GOT3 (cell line): Measurements from ENCODE around the gene NUP153.
"Not testable (repeated sequence)": the region's sequence is repeated elsewhere in the genome, so short reads cannot be mapped to it uniquely, and the experiment has no call there.

ENCODE experiments used
- DNase-seq: peaks from one replicate; lab custom pipeline; 2025; ENCODE audit warnings: mixed read lengths; lab: John Stamatoyannopoulos, UW

Gene NUP153

DNA sequence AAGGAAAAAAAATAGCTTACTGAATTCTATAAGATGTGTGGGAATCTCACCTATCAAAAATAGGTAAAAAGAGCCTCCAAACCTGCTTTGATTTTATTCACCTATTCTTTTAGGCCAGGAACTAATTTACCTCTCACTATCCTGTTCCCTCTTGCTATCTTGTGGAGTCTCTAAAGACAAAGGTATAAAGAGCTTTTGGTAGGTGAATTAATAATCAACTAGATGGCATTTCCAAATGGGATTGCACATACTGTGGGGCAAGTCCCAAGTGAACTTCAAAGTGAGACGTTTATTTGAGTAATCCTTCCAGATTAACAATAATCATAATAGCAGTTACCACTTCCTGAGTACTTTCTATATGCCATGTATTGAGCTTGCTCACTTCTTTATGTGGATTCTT lies 103.8 kb downstream of the NUP153 start:
- no peak for DNase-seq

GRCh38 chr6:17601386-17601703 lies 105.4 kb downstream of the NUP153 start:
- DNase-seq = no peak

DNA sequence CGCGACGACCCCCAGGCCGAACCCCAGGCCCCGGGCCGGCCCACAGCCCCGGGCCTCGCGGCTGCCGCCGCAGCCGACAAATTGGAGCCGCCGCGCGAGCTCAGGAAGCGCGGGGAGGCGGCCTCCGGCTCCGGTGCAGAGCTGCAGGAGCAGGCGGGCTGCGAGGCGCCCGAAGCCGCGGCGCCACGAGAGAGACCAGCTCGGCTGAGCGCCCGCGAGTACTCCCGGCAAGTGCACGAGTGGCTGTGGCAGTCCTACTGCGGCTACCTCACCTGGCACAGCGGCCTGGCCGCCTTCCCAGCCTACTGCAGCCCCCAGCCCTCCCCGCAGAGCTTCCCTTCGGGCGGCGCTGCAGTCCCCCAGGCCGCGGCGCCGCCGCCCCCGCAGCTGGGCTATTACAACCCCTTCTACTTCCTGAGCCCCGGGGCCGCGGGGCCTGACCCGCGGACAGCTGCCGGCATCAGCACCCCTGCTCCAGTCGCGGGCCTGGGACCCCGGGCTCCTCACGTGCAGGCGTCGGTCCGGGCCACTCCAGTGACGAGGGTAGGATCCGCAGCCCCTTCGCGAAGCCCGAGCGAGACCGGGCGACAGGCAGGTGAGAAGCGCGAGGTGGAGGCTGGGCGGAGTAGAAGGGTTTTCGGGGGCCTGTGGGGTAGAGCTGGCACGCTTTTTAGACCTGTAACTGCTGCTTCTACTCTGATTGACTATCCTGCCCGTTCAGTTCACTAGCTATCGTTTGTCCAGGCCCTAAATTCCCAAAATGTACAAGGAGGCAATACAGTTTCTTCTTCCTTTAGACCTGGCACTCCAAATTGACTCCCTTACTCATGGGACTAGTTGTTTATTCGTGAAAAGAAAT lies 106.0 kb downstream of the NUP153 start:
- no peak for DNase-seq

DNA sequence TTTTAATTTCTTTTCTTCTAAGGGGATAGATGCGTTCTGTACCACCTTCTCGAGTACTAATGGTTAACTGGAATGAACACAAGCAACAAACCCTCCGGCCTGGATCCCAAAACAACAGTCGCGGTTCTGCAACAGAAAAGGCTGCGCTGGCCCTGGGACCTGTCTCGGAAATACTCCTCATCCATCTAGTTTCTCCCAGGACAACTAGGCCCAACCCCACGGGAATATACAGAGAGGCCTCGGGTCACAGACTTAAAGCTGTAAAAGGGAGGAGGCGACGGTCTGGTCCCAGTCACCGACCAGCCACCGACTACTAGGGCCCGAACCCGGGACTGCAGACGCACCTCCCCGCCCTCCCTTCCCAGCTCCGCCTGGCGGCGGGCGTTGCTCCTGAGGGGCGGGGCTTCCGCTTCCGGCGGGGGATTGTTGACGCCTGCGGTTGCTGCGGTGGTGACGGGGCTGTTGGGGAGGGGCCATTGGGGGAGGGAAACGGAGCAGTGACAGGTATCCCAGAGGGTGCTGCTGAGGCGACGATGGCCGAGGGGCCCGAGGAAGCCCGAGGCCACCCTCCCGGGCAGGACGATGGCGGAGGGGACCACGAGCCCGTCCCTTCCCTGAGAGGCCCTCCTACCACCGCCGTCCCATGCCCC lies 106.7 kb downstream of the NUP153 start, which contains the start of gene FAM8A1:
Gene FAM8A1, plus strand, starts transcription at position 426 of the 650 bp plus-strand sequence. Its CDS starts 108 bp downstream, at position 534.
- peak; percentile 52 for DNase-seq

DNA sequence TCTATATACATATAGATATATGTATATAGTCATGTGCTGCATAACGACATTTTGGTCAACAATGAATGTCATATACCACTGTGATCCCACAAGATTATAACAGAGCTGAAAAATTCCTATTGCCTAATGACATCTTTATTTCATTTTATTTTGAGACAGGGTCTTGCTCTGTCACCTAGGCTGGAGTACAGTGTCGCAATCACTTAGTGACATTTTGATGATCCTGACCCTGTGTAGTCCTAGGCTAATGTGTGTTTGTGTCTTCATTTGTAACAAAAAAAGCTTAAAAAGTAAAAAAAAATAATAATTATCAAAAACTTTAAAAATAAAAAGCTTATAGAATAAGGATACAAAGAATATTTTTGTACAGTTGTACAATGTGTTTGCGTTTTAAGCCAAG lies 110.6 kb downstream of the NUP153 start:
- no peak for DNase-seq

GRCh38 chr6:17593246-17593645 lies 113.5 kb downstream of the NUP153 start:
- DNase-seq = no peak

- DNase-seq = no peak
These were observed 115.4 kb downstream of the NUP153 start for GRCh38 chr6:17591287-17591686.

DNA sequence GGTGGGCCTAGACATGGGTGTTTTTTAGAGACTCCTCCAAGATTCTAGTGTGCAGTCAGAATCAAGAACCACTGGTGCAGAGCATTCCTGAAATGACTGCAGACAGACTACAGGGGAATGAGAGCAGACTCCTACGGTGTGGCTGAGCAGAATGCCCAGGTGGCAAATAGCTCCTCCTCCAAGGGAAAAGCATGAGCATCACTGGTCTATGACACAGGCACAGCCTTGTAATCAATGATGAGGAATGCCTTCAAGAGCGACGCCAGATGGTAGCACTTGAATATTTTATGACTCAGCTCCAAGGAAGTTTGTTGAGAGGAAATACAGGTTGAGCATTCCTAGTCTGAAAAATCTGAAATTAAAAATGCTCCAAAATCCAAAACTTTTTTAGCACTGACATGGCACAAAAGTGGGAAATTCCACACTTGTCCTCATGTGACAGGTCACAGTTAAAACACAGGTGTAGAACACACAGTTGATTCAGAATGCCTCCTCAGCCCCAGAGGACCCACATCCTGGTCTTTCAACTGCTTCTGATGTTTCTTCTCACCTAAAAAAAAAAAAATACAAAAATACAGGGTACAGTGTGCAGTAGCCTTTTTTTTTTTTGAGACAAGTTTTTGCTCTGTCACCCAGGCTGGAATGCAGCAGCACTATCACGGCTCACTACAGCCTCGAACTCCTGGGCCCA lies 117.2 kb downstream of the NUP153 start:
- no peak for DNase-seq

- no peak for DNase-seq
These were observed 118.7 kb downstream of the NUP153 start for GRCh38 chr6:17588011-17588410.

GRCh38 chr6:17586623-17587022 lies 120.1 kb downstream of the NUP153 start:
- not testable (repeated sequence) for DNase-seq

DNA sequence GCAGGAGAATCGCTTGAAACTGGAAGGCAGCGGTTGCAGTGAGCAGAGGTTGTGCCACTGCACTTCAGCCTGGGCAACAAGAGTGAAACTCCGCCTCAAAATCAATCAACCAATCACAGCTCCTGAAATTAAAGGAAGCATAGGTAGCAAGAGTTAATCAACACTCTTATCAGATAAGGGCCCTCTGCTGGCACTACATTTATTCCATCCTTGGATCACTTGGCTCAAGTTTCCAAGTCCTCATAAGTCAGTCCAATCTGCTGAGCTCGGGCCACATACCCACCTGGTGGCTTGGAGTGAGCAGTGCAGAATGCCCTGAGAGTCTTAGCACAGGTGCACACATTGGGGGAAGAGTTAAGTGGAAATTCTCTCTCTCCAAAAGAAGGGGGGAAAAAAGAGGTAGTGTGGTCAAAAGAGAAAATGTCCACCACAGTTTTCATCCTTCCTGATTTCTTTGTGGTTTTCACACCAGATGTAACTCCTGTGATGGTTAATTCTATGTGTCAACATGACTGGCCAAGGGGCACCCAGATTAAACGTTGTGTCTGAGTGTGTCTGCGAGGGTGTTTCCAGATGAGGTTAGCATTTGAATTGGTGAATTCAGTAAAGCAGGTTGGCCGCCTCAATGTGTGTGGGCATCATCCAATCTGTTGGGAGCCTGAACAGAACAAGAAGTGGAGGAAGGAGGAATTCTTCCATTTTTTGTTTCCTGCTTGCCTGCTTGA lies 120.8 kb downstream of the NUP153 start:
- DNase-seq = no peak

DNA sequence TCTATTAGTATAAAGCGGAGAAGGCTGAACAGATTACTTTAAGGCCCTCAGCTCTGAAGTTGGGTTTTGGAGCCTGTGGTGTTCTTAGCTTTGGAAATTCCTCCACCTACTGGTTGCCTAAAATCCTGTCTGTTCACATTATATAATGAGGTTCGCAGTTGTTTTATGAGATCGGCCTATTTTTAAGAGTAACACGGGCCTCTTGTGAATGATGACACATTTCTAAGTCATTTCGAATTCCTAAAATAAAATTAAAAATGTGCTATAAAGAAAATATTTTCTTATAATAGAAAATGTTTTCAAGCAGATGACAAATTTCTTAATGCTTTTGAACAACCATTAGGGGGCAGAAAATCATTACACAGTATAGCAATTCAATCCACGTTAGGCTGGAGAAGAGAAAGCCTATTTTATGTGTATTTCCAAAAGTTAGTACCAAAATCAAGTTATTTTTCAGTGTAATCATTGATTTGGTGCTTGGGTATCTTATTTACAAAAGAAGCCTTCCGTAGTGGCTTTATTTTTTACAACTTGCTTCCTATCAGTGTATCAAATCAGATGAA lies 122.4 kb downstream of the NUP153 start:
- DNase-seq = no peak

GRCh38 chr6:17583811-17584210 lies 122.9 kb downstream of the NUP153 start:
- DNase-seq = no peak

- not testable (repeated sequence) for DNase-seq
These were observed 125.4 kb downstream of the NUP153 start for GRCh38 chr6:17581282-17581681.

DNA sequence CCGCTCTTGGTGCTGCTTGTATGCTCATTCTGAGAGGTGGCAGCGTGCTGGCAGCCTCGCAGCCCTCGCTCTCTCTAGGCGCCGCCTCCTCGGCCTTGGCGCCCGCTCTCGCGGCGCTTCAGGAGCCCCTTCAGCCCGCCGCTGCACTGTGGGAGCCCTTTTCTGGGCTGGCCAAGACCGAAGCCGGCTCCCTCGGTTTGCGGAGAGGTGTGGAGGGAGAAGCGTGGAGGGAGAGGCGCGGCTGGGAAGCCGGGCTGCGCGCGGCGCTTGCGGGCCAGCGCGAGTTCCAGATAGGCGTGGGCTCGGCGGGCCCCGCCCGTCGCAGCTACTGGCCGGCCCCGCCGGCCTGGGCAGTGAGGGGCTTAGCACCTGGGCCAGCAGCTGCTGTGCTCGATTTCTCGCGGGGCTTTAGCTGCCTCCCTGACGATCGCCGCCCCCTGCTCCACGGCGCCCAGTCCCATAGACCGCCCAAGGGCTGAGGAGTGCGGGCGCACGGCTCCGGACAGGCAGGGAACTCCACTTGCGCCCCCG lies 126.1 kb downstream of the NUP153 start:
- no peak for DNase-seq

GRCh38 chr6:17577059-17577458 lies 129.7 kb downstream of the NUP153 start:
- DNase-seq = no peak

GRCh38 chr6:17574866-17575560 lies 131.7 kb downstream of the NUP153 start:
- no peak for DNase-seq

DNA sequence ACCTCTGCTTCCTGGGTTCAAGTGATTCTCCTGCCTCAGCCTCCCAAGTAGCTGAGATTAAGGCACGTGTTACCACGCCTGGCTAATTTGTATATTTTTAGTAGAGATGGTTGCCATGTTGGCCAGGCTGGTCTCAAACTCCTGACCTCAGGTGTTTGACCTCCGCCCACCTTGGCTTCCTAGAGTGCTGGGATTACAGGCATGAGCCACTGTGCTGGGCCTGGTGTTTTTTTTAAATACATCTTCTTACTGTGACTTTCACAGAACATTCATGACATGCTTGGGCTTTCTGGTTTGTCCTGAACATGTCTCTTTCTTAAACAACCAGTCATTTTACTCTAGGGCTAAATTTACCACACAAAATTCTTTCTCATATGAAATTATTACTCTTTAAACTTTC lies 141.3 kb downstream of the NUP153 start:
- no peak for DNase-seq
